GM10248 (cell line): Measurements from ENCODE around the gene LIG3.

Experiments
- CTCF ChIA-PET: fragments of 300-600 bp; sonication (Branson Sonifier 250); formaldehyde crosslinking; extraction: SDS; loops from one replicate; lab custom pipeline; 2021; ENCODE audit warnings: antibody characterized with exemption; lab: Yijun Ruan, JAX
- POLR2A ChIA-PET: fragments of 350-650 bp; sonication (Branson Sonifier 250); formaldehyde crosslinking; extraction: SDS; loops from one replicate; lab custom pipeline; 2020; ENCODE audit warnings: antibody characterized with exemption; lab: Yijun Ruan, JAX
- DNase-seq: peaks from one replicate; pipeline ENCODE4 v3.0.0; 2012; ENCODE audit errors: extremely low spot score
- TF ChIP-seq, protein P1 (sequence below): IDR thresholded peaks from 2 replicates; pipeline ENCODE4 v1.5.1; 2012; ENCODE audit warnings: mild to moderate bottlenecking, low read depth; ENCODE audit errors: extremely low read depth, missing control alignments, control extremely low read depth

LIG3 gene

DNA sequence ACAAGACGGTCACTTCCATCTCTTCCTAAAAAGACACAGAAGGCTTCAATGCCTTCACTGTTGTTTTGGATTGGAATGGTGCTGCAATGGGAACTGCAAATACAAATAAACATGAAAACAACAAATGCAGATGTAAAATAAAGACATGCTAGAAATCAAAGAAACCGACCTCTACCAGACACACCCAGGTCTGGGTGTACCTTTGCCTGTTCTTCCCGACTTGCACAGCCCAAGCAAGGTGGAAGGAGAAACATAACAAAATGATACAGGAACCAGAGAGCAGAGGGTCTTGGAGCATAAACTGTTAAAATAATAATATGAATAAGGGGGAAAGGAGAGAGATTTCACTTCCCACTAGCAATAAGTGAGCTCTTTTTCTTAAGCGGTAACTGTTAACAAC lies 65.9 kb downstream of the LIG3 start:
- DNase-seq = no peak
- ChIA-PET CTCF (interaction anchor here (0.8 to 1.9 kb wide), 8 partner anchors 9 to 47 kb away, joined by 3 to 10 read pairs (median 4); partner anchors contain the start of gene RFFL), POLR2A (no interaction called here)
- TF ChIP-seq, protein P1, sequence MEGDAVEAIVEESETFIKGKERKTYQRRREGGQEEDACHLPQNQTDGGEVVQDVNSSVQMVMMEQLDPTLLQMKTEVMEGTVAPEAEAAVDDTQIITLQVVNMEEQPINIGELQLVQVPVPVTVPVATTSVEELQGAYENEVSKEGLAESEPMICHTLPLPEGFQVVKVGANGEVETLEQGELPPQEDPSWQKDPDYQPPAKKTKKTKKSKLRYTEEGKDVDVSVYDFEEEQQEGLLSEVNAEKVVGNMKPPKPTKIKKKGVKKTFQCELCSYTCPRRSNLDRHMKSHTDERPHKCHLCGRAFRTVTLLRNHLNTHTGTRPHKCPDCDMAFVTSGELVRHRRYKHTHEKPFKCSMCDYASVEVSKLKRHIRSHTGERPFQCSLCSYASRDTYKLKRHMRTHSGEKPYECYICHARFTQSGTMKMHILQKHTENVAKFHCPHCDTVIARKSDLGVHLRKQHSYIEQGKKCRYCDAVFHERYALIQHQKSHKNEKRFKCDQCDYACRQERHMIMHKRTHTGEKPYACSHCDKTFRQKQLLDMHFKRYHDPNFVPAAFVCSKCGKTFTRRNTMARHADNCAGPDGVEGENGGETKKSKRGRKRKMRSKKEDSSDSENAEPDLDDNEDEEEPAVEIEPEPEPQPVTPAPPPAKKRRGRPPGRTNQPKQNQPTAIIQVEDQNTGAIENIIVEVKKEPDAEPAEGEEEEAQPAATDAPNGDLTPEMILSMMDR = no peak

DNA sequence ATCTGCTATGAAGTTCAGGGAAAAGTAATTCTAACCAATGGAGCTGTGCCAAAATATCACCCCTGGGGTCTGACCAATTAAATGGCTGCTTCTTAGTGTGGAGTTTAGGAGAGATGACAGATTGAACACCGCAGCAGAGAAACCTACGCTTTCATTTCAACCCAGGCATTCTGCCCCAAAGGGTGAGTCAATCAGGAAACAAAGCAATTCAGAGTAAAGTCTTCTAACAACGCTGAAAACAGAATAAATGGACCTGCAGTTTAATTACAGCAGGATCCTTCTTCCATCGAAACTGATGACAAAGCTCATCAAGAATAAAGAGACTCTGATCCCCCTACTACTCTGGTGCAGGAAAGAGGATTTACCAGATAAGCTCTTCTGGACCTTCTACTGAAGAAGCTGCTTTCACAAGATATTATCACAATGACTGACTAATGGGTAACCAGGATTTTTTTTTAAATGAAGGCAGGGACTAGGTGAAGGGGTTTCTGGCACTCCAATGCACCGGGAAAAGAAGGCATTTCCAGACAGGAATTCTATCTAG lies 66.5 kb downstream of the LIG3 start:
- POLR2A ChIA-PET = interaction anchor here (1.0 kb wide), 1 partner anchor 16 kb away, joined by 3 read pairs; the partner anchor contains the start of gene RFFL
- DNase-seq = peak; percentile 62
- TF ChIP-seq, protein P1 = no peak
- CTCF ChIA-PET = interaction anchor here (0.8 to 1.9 kb wide), 8 partner anchors 10 to 43 kb away, joined by 3 to 10 read pairs (median 4); partner anchors contain the start of gene RFFL

DNA sequence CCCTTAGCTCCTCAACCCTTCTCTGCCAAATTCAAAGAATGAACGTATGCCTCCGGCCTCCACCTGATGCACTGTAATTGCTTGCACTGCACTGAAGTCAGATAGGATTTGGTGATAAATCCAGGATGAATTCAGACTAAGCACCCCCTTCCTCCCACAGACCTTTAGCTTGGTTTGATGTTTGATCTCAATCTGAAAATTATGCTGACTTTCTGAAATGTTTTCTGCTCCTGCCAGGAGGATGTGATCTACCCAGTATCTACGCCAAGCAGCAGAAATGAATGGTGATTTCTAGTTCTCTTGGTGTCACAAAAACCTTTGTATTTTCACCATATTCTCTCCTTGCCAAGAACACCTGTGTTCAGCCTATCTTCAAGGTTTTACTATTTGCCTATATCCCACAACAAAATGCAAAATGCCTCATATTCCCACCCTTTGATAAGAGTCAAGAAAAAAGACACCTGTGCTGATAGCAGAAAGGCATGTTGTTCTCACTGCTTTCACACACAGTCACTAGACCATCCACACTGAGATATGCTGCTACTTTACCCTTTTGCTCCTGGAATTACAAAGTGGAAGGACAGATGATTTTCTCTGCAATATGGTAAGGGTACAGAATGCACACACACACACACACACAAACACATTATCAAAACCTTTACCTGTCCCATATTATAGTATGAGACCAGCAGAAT lies 68.5 kb downstream of the LIG3 start:
- ChIA-PET CTCF (interaction anchor here (0.8 to 2.4 kb wide), 4 partner anchors 12 to 41 kb away, joined by 3 to 9 read pairs (median 5); no protein-coding TSS in a partner anchor), POLR2A (no interaction called here)
- no peak for DNase-seq
- TF ChIP-seq, protein P1 = no peak

DNA sequence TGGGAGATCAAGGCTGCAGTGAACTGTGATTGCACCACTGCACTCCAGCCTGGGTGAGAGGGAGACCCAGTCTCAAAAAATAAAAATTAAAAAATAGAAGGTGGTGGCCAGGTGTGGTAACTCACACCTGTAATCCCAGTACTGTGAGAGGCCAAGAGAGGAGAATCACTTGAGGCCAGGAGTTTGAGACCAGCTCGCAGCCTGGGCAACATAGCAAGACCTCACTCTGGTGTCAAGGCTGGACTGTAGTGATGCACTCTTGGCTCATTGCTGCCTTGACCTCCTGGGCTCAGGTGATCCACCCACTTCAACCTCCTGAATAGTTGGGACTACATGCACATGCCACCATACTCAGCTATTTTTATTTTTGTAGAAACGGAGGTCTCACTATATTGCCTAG lies 69.9 kb downstream of the LIG3 start:
- TF ChIP-seq, protein P1 = no peak
- CTCF ChIA-PET = interaction anchor here (1.0 to 2.4 kb wide), 3 partner anchors 11 to 39 kb away, joined by 3 to 9 read pairs (median 5); no protein-coding TSS in a partner anchor
- no peak for DNase-seq
- POLR2A ChIA-PET = no interaction called here

DNA sequence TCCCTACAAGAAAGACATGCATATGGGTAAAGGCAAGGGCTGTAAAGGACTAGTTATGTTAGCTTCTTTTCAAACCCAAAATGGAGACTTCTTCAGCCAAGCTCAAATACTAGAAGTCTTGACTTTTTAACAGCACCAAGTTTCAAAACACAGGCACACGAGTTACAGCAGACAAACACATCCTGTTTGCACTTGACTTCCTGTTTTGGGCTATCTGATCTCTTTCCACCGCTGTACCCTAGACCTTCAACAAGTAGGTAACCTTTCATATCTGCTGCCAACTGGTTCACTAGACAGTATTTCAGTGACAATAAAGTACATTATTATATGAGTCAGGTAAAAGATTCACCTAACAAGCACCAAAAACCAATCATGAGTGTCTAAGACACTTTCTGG lies 70.9 kb downstream of the LIG3 start:
- ChIA-PET POLR2A (interaction anchor here (0.5 kb wide), 1 partner anchor 12 kb away, joined by 6 read pairs; the partner anchor contains the start of gene RFFL), CTCF (interaction anchor here (2.2 kb wide), 1 partner anchor 10 kb away, joined by 5 read pairs; no protein-coding TSS in a partner anchor)
- TF ChIP-seq, protein P1 = no peak
- peak; percentile 52 for DNase-seq

DNA sequence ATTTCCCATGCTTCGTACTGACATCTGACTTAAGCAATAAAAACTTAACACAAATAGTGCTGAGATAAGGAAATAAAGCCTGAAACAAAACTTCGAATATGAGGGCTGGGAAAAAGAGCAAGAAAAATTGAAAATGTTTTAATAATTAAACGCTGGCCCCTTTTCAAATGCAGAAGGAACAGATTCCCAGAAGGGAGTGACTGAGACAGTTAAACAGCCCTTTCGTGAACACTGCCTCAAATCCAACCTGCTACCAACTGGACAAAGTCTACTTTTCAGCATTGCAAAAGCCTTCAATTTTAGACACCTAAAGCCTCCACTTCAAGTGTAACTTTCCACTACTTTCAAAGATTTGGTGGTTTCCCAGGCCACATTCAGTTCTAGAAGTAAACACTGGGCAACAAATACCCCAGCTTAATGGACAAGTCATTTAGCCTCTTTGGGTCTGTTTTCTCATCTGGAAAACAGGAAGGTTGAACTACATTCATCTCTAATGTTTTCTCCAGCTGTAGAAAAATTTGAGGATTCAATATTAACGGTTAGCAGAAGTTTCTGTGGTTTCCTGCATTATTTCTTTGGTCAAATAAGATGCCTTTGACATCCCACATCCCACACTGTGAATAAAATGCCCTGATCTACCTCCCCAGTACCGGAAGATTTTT lies 71.4 kb downstream of the LIG3 start:
- TF ChIP-seq, protein P1 = no peak
- ChIA-PET POLR2A (no interaction called here), CTCF (no interaction called here)

More for the DNA sequence above, 71.4 kb downstream of the LIG3 start:
- no peak for DNase-seq
